ENCODE measurements around the gene UCP3.

The UCP3 gene

GRCh38 chr11:73977856-73978519, 30.9 kb downstream of the UCP3 start:
- no peak for DNase-seq (ENCODE audit: low read depth in 2 of 2)

GRCh38 chr11:73976451-73977151, 32.3 kb downstream of the UCP3 start:
- DNase-seq (ENCODE audit: low read depth in 2 of 2): no peak

GRCh38 chr11:73975479-73975757, 33.5 kb downstream of the UCP3 start:
- DNase-seq (ENCODE audit: low read depth in 2 of 2): no peak

DNA sequence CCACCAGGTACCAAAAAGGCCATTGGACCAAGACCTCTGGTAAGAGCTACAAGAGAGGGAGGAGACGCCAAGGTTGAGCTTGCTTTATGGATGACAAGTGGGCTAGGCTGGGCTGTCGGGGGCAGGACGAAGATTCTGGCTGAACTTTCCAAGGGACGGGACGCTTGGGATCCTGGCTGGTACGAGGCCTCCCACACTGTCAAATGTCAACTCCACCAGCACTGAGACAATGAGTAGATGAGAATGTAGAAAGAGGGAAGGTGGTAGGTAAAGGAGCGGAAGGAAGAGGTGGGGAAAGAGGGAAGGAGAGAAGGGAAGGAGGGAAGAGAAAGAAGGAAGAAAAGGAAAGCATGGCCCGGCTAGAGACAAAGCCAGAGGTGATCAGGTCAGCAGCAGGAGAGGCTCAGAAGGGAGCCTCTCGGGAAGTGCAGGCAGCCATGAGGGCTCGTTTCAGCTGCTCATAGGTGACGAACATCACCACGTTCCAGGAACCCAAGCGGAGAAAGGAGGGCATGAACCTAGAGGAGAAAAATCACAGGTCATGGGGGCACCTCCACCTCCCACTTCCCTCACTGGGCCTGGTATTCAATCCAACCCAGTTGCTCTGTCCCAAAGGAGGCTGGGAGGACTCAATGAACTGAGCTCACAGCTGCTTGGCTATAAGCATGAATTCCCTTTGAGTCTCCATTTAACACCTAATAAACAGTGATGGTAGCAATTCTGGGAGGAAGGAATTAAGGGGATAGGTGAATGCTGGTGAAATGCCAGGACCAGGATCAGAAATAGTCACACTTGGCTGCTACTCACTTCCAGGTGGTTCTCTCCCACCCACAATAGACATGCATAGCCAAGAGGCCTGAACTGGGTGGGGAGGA, 34.0 kb downstream of the UCP3 start:
- no peak for DNase-seq (ENCODE audit: low read depth in 2 of 2)

DNA sequence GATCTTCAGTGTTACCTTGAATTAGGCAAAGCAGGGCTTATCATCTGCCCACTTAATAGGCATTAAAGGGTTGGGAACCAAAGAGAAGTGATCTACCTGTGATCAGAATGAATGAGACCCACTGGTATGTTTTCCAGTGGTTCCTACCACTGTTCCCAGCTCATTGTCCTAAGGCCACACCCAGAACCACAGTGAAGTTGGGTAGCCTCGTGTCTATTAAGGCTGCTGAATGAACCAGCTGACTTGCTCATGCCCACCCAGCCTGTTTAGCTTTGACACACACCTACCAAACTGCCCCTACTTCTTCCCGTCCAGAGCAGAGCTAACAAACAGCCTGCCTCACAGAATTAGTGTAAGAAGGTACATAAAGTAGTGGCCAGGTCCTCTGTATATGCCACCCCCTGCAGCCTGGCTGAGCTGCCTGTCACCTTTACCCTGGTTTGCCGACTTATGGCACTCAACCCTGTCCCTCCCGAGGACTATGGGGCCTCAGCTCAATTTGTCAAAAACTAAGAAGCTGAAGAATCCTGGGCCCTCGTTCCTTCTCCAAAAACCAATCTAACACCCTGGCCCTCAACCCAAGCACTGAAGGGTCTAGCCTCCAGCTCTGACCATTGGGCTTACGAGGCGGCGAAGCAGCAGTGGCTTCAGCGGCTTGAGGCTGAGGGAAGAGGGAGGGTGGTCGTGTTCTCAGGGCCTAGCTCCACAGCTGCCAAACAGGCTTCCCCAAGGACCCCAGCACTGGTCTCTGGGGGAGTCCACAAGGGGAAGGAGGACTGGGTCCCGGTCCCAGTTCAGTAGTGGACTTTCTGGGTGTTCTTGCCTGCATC, 36.0 kb downstream of the UCP3 start:
- no peak for DNase-seq (ENCODE audit: low read depth in 2 of 2)

DNA sequence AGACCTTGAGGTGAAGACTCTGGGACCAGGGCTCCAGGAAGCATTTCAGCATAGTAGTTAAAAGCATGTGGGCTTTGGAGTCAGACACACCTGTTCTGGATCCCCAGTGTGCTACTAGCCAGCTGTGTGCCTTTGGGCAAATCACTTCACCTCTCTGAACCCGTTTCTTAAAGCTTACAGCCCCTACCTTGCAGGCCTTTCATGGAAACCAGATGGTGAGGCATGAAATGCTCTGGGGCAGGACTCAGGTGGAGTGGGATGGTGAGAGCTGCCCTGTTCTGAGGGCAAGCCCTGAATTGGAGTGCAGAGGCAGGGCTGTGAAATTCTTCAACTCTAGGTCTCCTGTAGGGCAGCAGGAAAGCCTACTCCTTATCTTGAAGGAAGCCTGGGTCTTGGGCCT, 36.7 kb downstream of the UCP3 start:
- no peak for DNase-seq (ENCODE audit: low read depth in 2 of 2)

- no peak for DNase-seq (ENCODE audit: low read depth in 2 of 2)
These were observed 37.6 kb downstream of the UCP3 start for GRCh38 chr11:73971175-73971719.

DNA sequence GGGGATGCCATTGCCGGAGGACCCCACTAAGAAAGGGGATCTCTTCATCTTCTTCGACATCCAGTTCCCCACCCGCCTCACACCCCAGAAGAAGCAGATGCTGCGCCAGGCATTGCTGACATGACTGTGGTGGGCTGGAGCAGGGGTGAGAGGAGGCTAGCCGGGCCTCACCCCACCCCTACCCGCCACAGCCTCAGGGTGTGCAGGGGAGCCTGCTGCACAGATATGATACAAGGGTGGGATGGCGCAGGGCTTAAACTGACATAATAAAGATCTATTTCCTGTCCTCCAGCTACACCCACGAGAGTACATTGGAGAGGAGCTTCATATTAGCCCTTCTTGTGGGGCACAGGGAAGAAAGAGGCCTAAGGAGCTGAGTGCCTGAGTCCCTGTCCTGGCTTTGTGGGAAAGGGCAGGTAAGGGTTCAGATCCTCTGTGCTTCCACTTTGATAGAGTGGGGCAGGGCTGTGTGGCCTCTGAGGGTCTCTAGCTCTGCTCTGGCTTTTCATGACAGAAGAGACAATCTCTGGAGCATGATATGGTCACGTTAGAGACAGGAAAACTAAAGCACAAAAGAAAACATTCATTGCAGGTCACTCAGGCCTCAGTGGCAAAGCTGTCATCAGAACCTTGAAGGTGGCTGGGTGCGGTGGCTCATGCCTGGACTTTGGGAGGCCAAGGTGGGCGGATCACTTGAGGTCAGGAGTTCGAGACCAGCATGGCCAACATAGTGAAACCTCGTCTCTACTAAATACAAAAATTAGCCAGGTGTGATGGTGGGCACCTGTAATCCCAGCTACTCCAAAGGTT, 38.7 kb downstream of the UCP3 start:
- no peak for DNase-seq (ENCODE audit: low read depth in 2 of 2)

- no peak for DNase-seq (ENCODE audit: low read depth in 2 of 2)
These were observed 39.8 kb downstream of the UCP3 start for GRCh38 chr11:73969091-73969490.

DNA sequence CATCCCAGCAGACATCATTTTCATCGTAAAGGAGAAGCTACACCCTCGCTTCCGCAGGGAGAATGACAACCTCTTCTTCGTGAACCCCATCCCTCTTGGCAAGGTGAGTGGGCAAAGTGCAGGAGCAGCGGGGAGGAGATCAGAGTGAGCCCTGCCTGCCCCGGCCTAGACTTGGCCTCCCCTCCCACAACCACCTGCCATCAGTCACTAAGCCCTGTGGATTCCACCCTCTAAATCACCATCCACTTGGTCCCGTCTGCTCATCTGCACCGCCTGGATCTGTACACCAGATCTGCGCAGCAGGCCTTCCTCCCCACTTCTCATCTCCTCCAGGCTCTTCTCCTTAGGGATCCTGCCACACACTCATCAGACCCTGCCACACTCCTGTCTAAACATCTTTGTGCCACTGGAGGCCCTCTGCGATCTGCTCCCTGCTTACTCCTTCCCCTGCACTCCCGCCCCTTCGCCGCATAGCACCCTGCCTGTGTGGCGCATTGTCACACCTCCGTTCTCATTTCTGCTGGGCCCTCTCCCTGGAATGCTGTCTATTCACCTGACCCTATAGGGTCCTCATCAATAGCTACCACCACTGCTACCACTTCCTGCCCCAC, 40.4 kb downstream of the UCP3 start:
- no peak for DNase-seq (ENCODE audit: low read depth in 2 of 2)

- no peak for DNase-seq (ENCODE audit: low read depth in 2 of 2)
These were observed 43.1 kb downstream of the UCP3 start for GRCh38 chr11:73965764-73966121.

DNA sequence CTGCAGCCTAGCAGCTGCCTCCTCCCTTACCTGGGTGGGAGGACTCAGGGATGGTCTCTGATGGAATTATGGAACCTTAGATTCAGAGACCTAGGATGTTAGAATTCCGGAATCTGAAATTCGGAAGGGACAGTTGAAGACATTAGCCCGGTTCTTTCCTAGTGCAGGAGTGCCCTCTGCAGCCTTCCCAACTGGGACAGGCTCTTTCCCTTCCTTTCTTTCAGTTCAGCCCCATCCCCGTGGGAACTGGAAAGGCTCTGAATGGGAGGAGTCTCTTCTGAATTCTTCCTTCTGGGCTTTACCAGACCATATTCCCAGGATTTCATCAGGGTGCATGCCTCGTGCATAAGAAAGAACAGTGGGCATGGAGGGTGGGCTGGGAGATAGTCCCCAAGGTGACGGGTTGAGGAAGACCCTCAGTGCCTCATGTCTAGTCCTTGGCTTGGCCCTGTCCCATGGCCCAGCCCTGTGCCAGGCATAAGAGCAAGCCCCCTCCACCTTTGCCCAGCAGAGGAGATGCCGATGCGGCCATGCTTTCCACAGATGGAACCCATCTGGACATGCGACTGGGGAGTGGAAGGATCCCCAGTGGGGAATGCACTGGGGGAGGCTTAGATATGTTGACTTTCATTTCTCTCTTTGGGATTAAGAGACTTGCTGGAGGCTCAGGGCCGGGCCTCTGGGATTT, 43.7 kb downstream of the UCP3 start:
- no peak for DNase-seq (ENCODE audit: low read depth in 2 of 2)

- DNase-seq (ENCODE audit: low read depth in 2 of 2): no peak
These were observed 45.0 kb downstream of the UCP3 start for GRCh38 chr11:73963861-73964260.

GRCh38 chr11:73962101-73962705, 46.7 kb downstream of the UCP3 start:
- DNase-seq (ENCODE audit: low read depth in 2 of 2): no peak

GRCh38 chr11:73961321-73961720, 47.6 kb downstream of the UCP3 start:
- no peak for DNase-seq (ENCODE audit: low read depth in 2 of 2)

- DNase-seq (ENCODE audit: low read depth in 2 of 2): no peak
These were observed 50.3 kb downstream of the UCP3 start for GRCh38 chr11:73958521-73959141.

GRCh38 chr11:73957654-73958361, 51.1 kb downstream of the UCP3 start:
- no peak for DNase-seq (ENCODE audit: low read depth in 2 of 2)

GRCh38 chr11:73956876-73957653, 51.8 kb downstream of the UCP3 start:
- no peak for DNase-seq (ENCODE audit: low read depth in 2 of 2)
